ENCODE data around the gene COPS9.

The COPS9 gene

GRCh38 chr2:240147382-240147781, 11.3 kb upstream of the COPS9 start:
- DNase-seq, result no peak

GRCh38 chr2:240146627-240147278, 10.6 kb upstream of the COPS9 start:
- no peak for DNase-seq

GRCh38 chr2:240146141-240146561, 10.0 kb upstream of the COPS9 start:
- DNase-seq, result no peak

- DNase-seq, result no peak
These were observed 9.4 kb upstream of the COPS9 start for GRCh38 chr2:240145461-240145860.

GRCh38 chr2:240144649-240145261, 8.7 kb upstream of the COPS9 start:
- DNase-seq, result no peak

GRCh38 chr2:240143801-240144648, 7.9 kb upstream of the COPS9 start:
- peak; percentile 52 to 77 (median 66) for DNase-seq

- no peak for DNase-seq
These were observed 7.2 kb upstream of the COPS9 start for GRCh38 chr2:240143276-240143675.

GRCh38 chr2:240142859-240143258, 6.8 kb upstream of the COPS9 start:
- no peak for DNase-seq

- DNase-seq, result no peak
These were observed 6.2 kb upstream of the COPS9 start for GRCh38 chr2:240142256-240142775.

- DNase-seq, result no peak
These were observed 5.6 kb upstream of the COPS9 start for GRCh38 chr2:240141736-240142135.

- DNase-seq, result no peak
These were observed 4.8 kb upstream of the COPS9 start for GRCh38 chr2:240140920-240141319.

GRCh38 chr2:240140511-240140910, 4.4 kb upstream of the COPS9 start, which contains the start of gene OTOS:
Gene OTOS, minus strand, starts transcription at chr2:240140658. Its CDS starts 332 bp downstream, at chr2:240140326.
- DNase-seq, result no peak

- DNase-seq, result no peak
These were observed 3.7 kb upstream of the COPS9 start for GRCh38 chr2:240139666-240140393.

- no peak for DNase-seq
These were observed 2.9 kb upstream of the COPS9 start for GRCh38 chr2:240139011-240139441.

- no peak for DNase-seq
These were observed 2.3 kb upstream of the COPS9 start for GRCh38 chr2:240138254-240138984.

GRCh38 chr2:240137596-240138253, 1.6 kb upstream of the COPS9 start:
- DNase-seq, result no peak

- peak in 1 of 5 donors; percentile 10 for DNase-seq
These were observed 677 bp upstream of the COPS9 start for GRCh38 chr2:240136671-240137292.

GRCh38 chr2:240135706-240136012, 446 bp downstream of the COPS9 start:
- DNase-seq, result no peak

- DNase-seq, result no peak
These were observed 1.1 kb downstream of the COPS9 start for GRCh38 chr2:240134956-240135520.

- no peak for DNase-seq
These were observed 1.6 kb downstream of the COPS9 start for GRCh38 chr2:240134466-240134865.

- no peak for DNase-seq
These were observed 2.7 kb downstream of the COPS9 start for GRCh38 chr2:240133401-240133800.
